CD4-positive, alpha-beta T cell treated with Interleukin-6 at 100 ng/mL for 8 hours (primary cell): ENCODE results near the gene STXBP4.

Source experiments
- DNase-seq: peaks from one replicate; pipeline ENCODE4 v3.0.0-alpha.2; 2020; ENCODE audit warnings: mixed read lengths, low spot score

STXBP4 gene

DNA sequence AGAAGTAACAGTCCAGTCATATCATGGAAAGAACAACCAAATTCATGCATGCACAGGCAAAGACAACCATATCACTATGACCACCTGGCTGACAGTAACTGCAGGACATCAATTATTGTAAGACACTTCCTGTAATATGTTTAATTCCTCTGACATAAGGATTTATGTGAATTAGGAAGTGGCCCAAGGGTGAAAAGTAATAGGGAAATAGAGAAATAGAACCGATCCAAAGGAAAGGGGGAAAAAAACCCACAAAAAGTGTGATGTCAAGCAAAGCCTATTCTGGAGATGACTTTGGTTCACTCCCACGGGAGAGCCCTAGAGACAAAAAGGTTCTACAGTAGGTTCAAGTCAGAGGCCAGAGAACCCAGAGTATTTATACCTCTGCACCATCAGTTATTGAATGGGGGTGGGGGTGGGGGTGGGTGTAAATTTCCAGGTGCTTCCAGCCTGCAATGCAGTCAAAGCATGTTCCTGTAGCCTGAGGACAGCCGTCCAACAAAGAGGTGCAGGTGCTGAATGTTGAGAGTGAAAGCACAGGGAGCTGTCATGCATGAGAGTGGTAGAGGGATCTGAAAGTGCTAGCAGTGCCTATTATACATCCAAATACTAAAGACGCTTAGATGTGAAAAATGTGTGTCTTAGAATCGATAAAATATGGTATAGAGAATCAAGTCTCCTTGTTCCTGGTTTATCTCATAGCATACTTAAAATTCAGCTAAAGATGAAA, 200.6 kb downstream of the STXBP4 start:
- no peak for DNase-seq

DNA sequence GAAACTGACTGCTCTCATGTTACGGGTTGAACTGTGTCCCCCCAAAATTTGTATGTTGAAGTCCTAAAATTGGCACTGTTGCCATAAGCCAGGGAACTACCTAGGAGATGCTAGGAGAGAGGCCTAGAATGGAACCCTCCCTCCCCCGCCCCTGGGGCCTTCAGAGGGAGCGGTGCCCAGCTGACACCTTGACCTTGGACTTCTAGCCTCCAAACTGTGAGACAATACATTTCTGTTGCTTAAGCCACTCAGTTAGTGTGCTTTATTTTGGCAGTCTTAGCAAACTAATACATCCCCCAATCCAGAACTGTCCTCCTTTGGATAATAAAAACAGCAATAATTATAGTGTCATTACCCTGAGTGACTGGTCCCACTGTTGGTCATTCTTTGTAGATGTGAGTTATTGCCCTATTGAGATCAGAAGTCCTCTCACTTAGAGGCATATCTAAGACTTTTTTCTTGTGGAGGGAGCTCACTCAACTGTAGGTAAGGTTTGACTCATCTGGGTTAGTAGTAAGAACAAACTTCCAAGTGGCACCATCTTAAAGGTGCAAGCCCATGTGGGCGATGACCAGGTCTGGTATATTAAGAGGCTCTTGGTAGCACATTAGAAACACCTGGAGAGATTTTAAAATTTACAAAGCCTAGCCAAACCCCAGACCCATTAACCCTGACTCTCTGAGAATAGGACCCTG, 203.2 kb downstream of the STXBP4 start:
- DNase-seq: no peak

DNA sequence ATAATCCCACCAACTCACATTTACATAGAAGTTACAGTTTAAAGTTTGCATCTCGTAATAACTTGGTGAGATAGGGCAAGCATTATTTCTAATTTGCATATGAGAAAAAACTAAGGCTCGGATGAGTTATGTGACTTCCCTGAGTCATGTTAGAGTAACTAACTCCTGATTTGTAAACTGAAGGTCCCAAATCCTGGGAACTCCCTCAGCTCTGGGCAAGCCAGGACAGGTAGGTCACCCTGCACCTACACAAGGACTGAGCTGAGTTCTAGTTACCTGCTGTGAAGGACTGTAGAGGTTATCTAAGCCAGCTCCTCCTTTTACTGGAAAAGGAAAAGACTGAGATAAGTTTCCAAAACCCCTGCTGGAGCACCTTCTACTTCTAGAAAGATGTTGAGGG, 204.0 kb downstream of the STXBP4 start:
- no peak for DNase-seq

DNA sequence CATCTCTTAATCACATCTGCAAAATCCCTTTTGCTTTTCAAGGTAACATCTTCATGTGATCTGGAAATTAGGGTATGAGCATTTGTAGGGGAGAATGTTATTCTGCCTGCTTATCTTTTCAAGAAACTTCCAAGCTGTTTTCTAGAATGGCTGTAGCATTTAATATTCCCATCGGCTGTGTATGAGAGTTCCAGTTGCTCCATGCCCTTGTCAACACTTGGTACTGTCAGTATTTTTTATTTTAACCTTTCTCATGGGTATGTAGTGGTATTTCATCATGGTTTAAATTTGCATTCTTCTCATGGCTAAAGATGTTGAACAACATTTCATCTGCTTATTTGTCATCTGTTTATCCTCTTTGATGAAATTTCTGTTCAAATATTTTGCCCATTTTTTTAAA, 205.6 kb downstream of the STXBP4 start:
- no peak for DNase-seq

DNA sequence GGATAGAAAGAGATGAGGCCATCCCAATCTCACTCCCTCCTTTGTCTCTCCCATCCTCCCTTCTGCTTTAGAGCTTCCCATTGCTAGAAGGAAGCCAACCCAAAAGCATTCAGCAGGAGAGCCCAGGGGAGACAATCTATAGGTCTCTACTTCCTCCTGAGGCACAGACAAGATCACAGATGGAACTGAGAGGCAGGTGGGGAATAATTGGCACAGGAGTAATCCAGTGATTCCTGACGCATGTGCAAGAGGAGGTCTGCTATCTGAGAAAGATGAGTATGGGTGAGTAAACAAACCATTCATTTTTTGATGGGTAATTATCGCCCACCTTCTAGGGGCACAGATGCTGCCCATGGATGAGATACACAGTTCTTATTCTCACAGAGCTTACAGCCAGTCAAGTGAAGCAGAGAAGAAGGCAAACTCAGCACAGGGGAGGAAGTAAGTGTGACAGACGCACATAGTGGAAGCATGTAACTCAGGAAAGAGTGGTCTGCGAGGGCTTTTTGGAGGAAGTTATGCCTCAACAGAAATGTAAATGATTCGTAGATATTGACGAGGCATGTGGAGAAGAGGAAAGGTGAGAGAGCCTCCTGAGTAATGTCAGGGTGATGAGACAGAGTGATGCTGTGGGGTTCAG, 207.3 kb downstream of the STXBP4 start:
- no peak for DNase-seq

DNA sequence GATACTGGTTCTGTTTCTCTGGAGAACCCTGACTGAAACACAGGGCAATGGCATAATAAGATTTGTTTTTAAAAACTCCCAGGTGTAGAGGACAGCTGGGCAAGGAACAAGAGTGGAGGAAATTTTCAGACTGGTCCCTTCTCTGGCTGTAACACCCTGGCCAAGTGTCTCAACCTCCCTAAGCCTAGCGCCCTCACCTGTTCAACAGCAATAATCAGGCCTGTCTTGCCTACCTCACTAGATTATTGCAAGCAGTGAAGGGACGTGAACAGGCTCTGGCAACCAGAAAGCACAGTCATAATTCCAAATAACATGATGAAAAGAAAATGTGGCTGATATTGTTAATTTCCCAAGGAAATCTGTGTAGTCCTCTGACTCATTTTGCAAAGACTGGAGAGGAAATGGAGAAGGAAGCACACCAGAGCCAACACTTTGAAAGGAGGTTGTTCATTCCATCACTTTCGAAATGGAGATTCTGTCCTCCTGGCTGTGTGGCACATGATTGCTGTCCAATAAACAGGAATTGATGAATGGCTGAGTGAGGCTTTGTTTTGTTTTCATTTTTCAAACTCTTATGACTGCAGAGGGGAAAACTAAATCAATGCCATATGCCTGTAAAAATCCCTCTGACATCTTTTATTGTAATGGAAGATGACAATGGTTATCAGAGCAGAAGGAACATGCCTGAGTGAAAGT, 208.7 kb downstream of the STXBP4 start:
- no peak for DNase-seq

DNA sequence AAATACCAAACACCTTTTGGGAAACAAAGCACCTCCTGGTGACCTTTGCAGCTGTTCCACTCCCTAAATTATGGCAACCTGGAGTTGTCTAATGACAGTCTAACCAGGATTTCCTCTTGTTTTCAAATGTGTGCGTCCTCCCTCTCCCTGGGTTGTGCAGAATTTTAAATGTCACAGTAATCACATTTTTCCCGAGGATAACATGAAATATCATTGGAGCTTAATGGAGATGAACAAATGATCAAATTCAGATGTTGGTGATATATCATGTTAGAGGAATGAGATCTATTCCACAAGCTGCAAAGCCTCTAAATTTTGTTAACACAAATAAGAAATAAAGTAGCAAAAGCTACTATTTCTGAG, 209.3 kb downstream of the STXBP4 start:
- no peak for DNase-seq

DNA sequence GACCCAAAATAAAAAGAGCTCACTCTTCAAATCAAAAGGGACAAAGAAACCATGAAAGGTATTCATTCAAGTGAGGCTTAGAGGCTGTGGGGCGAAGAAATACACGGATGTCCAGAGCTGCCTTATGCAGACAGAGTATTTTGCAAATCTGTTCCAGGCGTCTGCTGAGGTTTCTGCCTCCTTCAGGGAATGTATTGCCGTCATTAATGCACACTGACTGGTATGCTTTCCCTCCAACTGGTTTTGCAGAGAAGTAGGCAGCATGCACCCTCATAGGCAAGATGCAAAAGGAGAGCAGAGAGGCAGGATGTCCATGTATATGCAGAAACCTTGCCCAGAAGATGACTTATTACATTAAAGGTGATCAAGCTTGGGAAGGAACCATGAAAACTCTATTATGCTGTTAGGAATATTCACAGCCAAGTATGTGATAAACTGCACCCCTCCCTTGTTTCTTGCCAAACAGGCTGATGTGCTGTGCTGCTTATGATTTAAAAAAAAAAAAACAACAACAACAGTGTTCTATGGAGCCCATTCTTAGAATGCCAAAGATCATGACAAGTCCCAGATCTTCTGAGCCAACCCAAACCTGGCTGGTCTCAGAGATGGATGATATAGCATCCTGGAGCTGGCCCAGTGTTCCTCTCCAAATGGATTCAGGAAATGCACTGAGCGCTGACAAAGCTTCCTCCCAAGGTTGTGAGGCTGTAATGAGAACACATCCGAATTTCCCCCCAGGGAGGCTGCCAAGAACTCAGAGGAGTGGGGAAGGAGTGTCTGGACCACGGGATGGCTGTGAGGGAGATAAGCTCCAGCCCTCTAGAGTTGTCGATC, 218.6 kb downstream of the STXBP4 start:
- DNase-seq: no peak

DNA sequence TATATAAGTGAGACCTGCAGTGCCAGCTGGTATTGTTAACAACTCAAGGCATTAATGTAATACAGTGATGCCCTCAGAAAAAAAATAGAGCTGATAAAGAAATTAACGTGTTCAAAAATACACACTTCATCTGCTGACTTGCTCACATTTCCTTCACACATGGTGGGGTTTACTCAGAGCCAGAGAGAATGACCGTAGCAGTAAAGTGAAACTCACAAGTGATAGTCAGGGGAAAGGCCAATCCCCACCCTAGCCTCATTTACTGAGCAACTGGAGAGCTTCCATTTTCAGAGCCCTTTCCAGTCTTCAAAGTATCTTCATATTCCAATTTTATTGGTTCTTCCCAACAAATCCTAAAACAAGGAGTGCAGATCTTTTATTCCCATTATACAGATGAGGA, 222.2 kb downstream of the STXBP4 start:
- no peak for DNase-seq

DNA sequence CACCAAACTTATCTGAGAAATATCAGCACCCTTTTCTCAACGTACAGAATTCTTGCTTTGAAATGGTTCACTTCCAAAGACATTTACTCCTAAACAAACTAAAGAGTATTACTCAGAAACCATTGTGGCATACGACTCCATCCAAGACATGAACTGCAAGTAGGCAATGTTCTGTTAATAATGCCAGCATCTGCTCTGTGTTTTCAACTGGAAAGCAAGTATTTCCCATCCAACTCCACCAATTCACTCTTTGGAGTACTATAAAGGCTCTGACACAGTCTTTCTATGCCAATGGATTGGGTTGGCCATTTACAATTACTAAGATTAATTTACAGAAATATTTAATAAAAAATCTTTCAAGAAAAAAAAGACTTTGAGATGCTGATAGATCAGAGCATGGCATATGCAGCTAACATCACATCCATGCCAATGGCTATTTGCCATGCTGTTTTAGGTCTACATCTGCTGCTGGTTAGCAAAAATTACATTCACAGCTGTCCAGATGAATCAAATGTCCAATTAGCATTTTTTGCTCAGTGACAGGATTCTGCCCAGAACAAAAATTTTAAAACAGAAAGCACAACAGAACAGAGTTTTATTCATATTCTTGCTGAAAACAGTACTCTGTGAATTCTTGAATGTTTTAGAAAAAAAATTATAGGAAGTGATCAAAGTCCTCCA, 230.3 kb downstream of the STXBP4 start:
- no peak for DNase-seq

DNA sequence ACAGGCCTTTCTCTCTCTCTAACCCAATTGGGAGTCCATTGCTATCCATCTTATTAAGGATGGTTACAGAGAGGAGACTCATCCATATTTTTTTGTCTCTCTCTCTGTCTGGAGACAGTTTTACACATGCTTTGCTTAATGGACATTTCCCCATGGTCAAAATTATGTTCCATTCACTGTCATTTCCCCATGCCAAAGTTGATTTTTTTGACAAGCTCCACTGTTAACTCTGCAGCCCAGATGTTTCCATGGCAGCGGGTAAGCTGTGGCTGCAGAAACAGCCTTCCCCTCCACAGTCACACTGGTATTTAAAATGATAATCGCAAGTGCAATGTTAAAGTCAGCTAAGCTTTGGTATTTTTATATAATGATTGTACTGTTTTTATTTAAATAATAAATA, 232.3 kb downstream of the STXBP4 start:
- no peak for DNase-seq

DNA sequence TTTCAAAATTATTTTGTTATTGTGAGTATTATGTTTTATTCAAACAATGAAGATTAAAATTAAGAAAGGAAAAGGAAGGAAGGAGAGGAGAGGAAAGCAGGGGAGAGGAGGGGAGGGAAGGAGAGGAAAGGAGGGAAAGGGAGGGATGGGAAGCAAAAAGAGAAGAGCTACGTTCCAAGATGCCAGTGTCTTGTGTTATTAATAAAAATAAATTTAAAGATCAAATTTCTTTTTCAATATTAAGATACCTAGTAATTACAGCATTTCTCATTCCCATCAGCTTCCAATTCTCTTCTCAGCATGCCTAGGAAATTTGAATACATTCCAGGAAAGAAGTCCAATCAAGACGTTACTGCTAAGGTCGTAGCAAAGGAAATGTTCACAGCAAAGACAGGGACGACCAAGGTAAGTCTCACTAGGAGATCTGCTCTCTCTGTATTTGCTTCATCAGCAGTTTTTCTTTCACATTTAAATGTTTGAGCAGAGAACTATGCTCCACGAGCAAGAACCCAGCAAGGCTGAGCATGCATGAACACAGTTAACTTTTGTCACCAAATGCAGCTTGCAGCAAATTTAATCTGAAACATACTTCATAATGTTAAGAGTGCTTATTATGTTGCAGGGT, 232.9 kb downstream of the STXBP4 start:
- no peak for DNase-seq

DNA sequence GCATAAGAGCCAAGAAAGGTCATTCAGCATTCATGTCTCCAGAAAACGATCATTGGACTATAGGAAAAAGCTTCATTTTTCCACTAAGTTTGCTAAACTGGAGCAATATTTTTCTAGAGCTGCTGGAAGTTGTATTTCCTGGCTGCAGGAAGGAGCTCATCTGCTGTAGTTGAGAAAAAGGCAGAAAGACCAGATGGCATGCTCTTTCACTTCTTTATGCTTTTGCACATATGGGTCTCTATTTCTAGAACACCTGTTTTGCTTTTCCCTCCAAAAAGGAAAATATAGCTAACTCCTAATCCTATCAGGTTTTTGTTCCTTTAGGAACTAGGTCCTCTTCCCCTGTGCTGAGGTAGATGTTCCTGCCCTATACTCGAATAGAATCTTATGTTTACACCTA, 234.3 kb downstream of the STXBP4 start:
- no peak for DNase-seq

DNA sequence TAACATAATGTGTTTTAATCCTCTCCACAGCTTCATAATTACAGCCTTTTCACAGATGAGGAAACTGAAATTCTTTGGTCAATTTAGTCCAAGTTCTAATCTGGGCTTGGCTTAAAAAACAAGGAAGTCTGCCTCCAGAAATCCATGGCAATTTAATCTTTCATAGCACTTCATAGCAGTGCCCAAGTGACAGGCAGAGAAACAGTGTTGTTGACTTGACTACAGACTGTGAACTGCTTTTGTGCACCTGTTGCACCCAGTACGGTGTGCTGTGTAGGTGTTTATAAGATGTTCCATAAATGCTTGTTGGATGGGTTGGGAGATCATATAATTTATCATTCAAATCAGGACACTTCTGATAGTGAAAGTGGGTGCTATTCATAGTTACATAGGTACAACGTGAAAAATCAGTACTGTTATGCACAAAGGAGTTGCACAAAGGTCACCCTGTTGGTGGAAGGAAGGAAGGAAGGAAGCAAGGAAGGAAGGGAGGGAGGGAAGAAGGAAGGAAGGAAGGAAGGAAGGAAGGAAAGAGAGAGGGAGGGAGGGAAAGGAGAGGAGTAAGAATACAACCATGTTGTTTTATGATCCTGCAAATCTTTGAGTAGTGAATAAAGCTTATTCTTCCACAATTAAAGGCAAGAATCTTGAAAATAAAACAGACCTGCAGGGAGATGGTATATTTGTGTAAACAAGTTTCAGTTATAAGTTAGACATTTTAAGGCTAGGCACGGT, 239.7 kb downstream of the STXBP4 start:
- DNase-seq: no peak

DNA sequence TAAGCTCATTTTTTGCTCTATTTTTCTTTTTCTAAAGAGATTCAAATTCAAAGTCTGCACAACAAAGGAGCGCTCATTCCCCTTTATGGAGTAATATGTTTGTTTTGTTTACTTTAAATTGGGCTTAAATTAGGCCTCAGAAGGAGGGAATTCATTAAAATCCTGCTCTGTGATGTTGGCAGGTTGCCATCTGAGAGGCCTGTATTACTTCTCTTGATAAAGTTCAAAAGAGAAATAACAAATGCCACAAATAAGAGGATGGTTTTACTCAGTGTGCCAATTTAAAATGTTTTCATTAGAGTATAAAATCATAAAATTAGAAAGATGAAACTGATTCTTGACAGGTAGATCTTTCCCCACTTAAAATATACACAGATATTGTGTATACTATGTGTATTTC, 241.7 kb downstream of the STXBP4 start:
- no peak for DNase-seq

DNA sequence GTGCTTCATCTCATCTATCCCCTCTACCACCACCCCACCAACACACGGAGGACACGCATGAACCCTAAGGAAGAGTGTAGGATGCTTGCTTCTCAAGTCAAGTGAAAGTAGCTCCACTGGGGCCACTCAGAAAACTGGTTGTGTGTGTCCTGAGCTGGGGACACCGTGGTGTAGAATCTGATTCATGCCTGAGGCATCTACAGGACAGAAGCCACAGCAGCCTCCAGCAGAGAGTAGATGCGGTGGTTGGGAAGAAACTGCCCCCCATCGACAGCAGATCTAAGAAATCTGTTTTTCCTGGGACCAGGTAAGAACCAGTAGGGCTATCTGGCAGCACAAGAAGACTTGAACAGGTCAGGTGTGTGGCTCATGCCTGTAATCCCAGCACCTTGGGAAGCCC, 244.3 kb downstream of the STXBP4 start:
- DNase-seq: no peak

DNA sequence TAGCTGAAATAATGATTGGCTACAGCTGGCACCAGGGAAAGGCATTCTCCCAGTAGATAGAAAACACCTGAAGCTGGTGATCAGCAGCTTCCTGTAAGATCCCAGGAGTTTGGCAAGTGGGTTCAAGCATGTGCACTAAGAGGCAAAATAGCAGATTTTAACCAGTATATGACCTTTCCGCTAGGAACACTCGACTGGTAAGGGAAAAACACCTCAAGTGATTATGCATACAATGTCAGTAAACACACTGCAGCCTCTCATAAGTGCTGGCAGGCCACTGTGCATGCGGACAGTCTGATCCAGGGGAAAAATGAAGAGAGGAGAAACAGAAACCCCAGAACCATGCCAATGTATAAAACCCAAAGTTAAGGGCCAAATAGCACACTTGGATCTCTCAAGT, 247.1 kb downstream of the STXBP4 start:
- DNase-seq: no peak

DNA sequence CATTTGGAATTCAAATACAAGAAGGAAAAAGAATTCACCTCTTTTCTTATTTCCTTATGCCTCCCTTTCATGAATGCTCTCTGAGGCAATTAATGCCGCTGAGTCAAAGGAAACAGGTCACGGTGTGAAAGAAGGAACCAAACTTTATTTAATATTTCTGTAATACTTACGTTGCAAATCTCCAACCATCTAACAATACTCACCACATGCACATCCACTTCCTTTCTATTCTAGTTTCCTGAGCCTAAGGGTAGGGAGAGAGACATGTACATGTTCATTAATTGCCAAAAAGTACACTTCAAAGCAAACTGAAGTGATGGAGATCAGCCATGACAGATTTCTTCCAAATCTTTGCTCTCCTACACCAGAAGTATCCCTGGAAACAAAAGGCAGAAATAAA, 248.3 kb downstream of the STXBP4 start:
- DNase-seq: no peak

DNA sequence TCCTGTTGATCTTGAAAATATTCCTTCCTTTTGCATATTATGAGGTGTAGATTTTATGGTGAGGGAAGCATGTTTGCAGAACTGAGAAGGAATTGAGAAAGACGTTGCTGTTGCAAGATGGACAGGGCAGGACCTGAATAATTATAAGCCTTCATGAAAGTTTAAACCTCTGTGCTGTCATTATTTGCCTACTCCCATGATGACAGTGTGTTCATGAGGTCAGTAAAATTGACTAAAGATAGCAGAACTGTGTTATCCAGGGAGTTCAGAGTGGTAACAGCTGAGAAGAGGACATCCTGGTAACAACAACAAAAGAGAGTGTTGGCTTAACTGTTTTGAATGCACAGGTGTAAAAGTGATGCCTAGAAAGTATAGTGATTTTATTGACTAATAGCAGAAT, 250.9 kb downstream of the STXBP4 start:
- DNase-seq: no peak

DNA sequence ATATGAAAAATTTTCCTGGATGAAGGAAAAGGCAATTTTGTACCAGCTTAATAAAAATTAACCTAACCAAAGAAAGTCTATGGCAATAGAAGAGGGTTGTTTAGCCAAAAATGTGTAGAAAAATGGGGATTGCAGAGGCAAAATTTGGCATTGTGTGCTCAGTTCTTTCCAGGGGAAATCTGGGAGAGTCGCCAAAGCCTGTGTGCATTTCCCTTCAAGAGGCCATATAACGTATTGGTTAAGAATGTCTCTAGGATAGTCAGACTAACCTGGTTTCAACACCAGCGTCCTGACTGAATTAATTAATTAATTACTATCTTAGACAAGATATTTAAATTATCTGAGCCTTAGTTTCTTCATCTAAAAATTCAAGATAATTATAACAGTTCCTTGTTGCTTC, 251.4 kb downstream of the STXBP4 start:
- DNase-seq: no peak
